Muscle layer of duodenum (tissue), 2 donors: Measurements from ENCODE around the gene TRABD2B.

Experiments used
- H3K27ac ChIP-seq: one replicate; pipeline ENCODE4 v1.7.0; 2013; ENCODE audit warnings: mild to moderate bottlenecking, low read length
- H3K27me3 ChIP-seq: one replicate; pipeline ENCODE4 v1.7.0; 2013; ENCODE audit warnings: low read depth, mild to moderate bottlenecking, control low read depth, low read length
- H3K36me3 ChIP-seq, 2 donors: one replicate each; pipeline ENCODE4 v1.7.0; 2013; ENCODE audit warnings: low read length in 2 of 2, control low read depth in 1 of 2, mild to moderate bottlenecking in 1 of 2; ENCODE audit not compliant: insufficient read depth in 2 of 2, control insufficient read depth in 1 of 2
- H3K4me1 ChIP-seq, 2 donors: one replicate each; pipeline ENCODE4 v1.7.0; 2013; ENCODE audit warnings: low read length in 2 of 2, mild to moderate bottlenecking in 2 of 2, control low read depth in 1 of 2, moderate library complexity in 1 of 2; ENCODE audit not compliant: insufficient read depth in 2 of 2, control insufficient read depth in 1 of 2
- H3K4me3 ChIP-seq, 2 donors: one replicate each; pipeline ENCODE4 v1.7.0; 2013; ENCODE audit warnings: low read length in 2 of 2, low read depth in 1 of 2, mild to moderate bottlenecking in 1 of 2
- H3K9me3 ChIP-seq, 2 donors: one replicate each; pipeline ENCODE4 v1.7.0; 2013; ENCODE audit warnings: low read length in 2 of 2, control low read depth in 1 of 2, mild to moderate bottlenecking in 1 of 2; ENCODE audit not compliant: control insufficient read depth in 1 of 2
- donor health status: healthy.

Gene TRABD2B

DNA sequence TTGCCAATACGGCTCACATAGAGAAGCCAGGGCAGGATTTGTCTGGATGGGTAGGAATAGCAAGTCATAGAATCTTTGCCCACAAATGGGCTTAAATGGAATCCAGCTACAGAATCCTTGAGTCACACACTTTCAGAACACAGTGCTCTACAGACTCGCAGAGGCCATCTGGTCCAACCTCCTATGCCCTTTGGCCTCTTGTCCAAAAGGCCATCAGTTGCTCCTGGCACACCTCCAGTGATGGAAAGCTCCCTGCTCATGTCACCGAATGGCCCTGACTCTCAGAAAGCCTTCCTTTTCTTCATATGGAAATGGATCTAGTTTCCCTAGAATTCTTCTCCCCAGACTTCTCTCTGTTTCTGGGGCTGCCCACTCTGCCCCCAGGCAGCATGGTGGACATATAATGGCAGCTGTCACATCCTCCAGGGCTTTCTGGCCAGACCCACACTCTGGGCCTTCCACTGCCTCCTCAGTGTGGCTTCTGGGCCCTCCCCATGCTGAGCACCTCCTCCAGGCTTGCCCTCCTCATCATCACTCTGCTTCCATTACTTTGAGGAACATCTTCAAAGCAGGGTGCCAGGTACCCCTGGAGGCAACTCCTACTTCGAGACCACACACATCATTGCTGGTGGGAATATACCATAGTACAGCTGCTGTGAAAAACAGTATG is 33.6 kb upstream of the TRABD2B start:
- Histone ChIP-seq H3K27ac (no peak overlapping the region), H3K9me3 (no peaks in the 10 kb centered on the region), H3K4me3 (no peak overlapping the region), H3K36me3 (no peaks in the 10 kb centered on the region), H3K27me3 (no peaks in the 10 kb centered on the region), H3K4me1 (no peaks in the 10 kb centered on the region)

DNA sequence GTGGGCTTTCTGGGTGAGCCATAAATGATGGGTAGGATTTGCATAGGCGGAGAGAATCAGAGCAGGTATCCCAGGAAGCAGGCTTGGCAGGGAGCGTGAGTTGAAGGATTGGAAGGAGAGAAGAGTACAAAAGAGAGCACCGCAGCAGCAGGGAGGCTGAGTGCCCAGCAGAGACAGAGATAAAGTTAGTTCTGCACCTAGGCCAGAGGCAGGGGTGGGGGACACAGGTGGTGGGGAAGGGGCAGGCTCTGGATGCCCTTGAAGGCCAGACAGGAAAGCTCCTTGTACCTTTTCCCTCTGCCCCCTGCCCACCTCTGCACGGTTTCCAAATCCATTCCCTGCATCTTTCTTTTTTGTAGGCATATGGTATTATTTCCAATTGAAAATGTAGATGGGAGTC is 33.0 kb upstream of the TRABD2B start:
- no peak overlapping the region for H3K27ac ChIP-seq
- no peaks in the 10 kb centered on the region for H3K27me3 ChIP-seq
- H3K4me1 ChIP-seq: no peaks in the 10 kb centered on the region
- H3K36me3 ChIP-seq: no peaks in the 10 kb centered on the region
- no peak overlapping the region for H3K4me3 ChIP-seq
- no peaks in the 10 kb centered on the region for H3K9me3 ChIP-seq

DNA sequence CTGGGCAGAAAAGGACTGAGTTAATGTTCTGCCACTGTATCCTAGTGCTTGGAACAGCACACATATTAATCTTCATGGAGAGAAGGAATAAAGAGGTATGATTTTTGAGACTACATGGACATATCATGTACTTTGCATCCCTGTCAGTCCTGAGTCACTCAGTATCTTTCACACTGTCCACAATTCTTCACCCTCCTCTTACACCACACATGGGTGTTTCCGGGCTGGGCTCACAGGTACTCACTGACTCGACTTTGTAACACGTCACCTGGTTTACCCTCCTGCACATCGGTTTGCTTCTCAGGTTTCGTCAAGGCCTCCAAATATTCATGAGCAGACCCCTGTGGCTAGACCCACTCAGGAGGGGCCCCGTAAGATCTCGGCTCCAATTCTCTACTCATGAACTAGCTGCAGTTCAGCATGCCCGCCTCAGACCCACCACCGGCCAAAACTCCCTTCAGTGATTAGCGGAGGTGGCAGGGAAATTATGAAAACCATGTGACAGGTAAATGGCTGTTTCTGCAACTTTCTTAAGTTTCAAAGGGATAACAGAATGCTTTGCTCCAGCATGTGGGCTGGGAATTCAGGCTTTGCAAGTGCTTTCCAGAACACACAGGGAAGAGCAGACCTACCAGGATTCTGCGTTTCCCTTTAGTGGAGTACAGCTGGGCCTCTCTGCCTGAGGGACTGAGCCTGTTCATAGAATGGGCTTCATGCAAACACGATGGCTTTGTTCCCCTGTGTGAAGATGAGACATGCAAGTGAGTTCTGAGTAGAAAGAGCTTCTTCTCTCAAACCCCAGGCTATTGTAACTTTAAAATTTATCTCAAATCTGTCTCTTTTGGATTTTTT is 31.3 kb upstream of the TRABD2B start:
- Histone ChIP-seq H3K36me3 (no peaks in the 10 kb centered on the region), H3K9me3 (no peaks in the 10 kb centered on the region), H3K27ac (no peak overlapping the region)

DNA sequence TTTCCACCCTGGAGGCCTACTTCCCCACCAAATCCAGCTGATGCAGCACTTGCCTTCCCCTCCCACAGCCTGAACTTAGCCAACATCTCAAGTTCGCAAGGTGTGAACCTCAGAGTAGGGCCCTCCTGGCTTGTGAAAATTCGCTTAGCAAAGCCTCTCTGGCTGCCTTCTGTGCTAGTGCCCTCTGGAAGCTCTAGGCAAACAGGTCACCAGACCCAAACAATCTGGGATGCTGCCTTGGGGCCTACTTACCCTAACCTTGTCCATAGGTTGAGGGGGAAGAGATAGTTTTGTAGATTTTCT is 30.3 kb upstream of the TRABD2B start:
- H3K4me3 ChIP-seq: no peak overlapping the region
- H3K27ac ChIP-seq: no peak overlapping the region
- no peaks in the 10 kb centered on the region for H3K36me3 ChIP-seq
- H3K9me3 ChIP-seq: no peaks in the 10 kb centered on the region
- no peaks in the 10 kb centered on the region for H3K4me1 ChIP-seq
- H3K27me3 ChIP-seq: no peaks in the 10 kb centered on the region

More for the DNA sequence above, 31.3 kb upstream of the TRABD2B start:
- H3K27me3 ChIP-seq: no peaks in the 10 kb centered on the region
- H3K4me3 ChIP-seq: no peak overlapping the region
- no peaks in the 10 kb centered on the region for H3K4me1 ChIP-seq

DNA sequence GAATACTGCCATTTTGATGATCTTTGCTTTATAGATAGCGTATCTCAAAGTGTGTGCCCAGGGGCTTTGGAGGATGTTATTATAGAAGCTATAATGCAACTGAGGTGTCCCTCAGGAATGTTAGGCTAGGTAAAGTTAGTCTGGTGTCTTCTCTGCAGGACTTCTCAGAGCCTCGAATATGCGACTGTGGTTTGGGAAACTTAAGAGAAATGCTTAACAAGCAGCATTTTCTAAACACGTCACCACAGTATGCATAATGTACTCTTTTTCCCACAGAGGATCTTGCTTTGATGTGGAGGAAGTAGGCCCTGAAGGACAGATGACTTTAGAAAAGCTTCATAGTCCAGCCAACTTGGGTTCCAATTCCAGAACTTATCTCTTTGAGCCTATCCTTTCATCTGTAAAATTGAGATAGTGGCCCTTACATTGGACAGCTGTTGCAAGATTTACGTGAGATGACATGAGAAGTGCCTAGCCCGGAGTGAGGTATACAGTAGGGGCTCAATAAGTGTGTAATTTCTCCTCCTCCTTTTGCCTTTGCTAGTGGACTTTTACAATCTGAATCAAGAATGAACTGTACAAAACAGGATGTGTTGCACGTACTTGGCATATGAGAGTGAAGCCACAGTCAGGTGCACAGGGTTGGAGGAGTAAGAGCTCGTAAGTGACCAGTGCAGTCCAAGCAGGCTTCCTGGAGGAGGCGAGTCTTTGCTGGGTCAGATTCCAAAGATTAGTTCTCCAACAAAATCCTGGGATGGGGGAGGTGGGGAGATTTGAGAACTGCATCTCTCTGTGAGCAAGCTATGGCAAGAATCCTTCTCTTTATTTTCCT is 29.7 kb upstream of the TRABD2B start:
- H3K36me3 ChIP-seq: no peaks in the 10 kb centered on the region
- no peak overlapping the region for H3K27ac ChIP-seq
- H3K9me3 ChIP-seq: no peaks in the 10 kb centered on the region
- H3K4me1 ChIP-seq: no peaks in the 10 kb centered on the region
- no peaks in the 10 kb centered on the region for H3K27me3 ChIP-seq
- H3K4me3 ChIP-seq: no peak overlapping the region

DNA sequence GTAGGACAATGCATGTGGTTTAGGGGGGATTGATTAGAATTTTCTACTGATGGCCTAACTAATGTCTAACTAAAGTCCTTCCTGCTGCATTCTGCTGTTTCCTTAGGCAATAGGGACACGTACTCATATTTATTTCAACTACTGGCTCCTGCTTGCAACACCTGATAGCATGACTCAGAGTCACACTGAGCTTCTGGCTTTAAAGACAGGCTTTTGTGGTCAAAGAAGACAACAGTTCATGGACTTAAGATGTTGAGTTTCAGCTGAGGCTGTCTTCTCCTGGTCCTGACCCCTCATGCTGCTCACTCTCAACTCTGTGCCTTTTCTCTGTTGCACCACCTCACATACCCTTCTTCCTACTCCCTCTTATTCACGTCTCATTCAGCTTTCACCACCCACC is 29.1 kb upstream of the TRABD2B start:
- no peaks in the 10 kb centered on the region for H3K4me1 ChIP-seq
- no peaks in the 10 kb centered on the region for H3K36me3 ChIP-seq
- no peak overlapping the region for H3K27ac ChIP-seq
- H3K9me3 ChIP-seq: no peaks in the 10 kb centered on the region
- no peaks in the 10 kb centered on the region for H3K27me3 ChIP-seq
- no peak overlapping the region for H3K4me3 ChIP-seq

DNA sequence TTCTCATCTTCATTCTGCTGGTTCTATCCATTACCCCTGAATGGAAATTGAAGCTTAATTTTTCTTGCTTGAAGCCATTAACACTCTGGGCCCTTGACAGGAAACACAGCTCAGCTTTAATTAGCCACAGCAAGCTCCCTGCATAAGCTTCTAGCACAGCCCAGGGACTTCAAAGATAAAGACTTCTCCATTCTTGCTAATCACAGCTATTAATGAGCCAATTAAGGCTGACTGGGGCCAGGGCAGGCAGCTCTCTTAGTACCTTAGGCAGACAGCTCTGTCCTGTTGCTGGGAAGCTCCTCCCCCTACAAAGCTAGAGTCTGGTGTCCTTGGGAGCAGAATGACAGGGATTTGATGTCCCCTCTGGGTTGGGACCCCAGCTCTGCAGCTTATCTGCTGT is 27.9 kb upstream of the TRABD2B start:
- H3K27me3 ChIP-seq: no peaks in the 10 kb centered on the region
- H3K9me3 ChIP-seq: no peaks in the 10 kb centered on the region
- no peak overlapping the region for H3K4me3 ChIP-seq
- H3K27ac ChIP-seq: no peak overlapping the region
- H3K4me1 ChIP-seq: no peaks in the 10 kb centered on the region
- H3K36me3 ChIP-seq: no peaks in the 10 kb centered on the region

DNA sequence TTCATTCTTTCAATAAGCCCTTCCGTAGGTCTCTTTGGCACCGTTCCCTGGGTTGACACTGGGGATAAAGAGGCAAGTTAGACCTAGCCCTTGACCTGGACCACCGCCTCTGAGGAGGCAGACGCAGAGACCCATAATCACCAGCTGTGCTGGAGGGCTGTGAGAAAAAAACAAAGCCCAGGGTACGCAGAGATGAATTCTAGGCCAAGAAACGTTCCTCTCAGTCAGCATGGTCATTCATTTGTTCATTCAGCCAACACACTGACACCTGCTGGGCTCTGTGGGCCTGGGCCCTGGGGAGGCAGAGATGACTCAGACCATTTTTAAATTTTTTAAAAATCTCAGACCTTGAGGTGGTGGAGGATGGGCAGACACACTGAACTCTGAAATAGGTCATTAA is 26.3 kb upstream of the TRABD2B start:
- no peak overlapping the region for H3K27ac ChIP-seq
- no peaks in the 10 kb centered on the region for H3K4me1 ChIP-seq
- no peaks in the 10 kb centered on the region for H3K27me3 ChIP-seq
- no peak overlapping the region for H3K4me3 ChIP-seq
- H3K9me3 ChIP-seq: no peaks in the 10 kb centered on the region
- H3K36me3 ChIP-seq: no peaks in the 10 kb centered on the region

DNA sequence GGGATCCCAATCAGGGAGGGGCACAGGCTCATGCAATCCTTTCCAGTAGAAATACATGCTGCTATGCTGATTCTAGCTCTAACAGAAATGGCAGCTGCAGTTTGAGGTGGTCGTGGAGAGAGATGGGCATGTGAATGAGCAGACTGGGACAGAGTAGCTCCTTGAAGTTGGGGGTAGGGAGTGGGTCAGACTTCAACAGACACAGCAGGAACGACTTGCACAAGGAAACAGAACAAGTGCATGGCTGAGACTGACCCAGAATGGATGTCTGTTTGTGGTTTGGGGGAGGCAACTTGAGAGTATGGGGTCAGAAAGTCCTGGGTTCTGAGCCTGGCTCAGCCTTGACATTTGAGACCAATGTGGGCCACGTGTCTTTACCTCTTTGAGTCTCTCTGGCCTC is 25.1 kb upstream of the TRABD2B start:
- Histone ChIP-seq H3K27ac (no peak overlapping the region), H3K4me1 (peaks cover 0 to 7% of the 10 kb centered on the region in 2 donors), H3K9me3 (no peaks in the 10 kb centered on the region), H3K36me3 (no peaks in the 10 kb centered on the region), H3K4me3 (no peak overlapping the region), H3K27me3 (no peaks in the 10 kb centered on the region)

DNA sequence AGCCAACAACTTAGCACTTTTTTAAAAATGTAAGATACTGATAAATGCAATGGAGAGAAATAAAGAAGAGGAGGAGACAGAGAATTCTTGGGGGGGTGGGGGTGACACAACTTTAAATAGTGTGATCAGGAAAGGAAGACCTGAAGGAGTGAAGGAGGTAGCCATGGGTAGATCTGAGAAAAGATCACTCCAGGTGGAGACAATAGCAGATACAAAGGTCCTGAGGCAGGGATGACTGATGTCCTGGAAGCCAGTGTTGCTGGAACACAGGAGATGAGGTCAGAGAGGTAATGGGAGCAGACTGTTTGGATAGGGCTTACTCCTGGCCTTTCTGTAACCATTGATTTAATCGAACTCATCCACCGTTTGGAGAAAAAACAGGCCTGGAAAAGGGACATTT is 24.6 kb upstream of the TRABD2B start:
- Histone ChIP-seq H3K36me3 (no peaks in the 10 kb centered on the region), H3K4me1 (peaks cover 0 to 11% of the 10 kb centered on the region in 2 donors), H3K4me3 (no peak overlapping the region), H3K27me3 (no peaks in the 10 kb centered on the region), H3K27ac (no peak overlapping the region), H3K9me3 (no peaks in the 10 kb centered on the region)

DNA sequence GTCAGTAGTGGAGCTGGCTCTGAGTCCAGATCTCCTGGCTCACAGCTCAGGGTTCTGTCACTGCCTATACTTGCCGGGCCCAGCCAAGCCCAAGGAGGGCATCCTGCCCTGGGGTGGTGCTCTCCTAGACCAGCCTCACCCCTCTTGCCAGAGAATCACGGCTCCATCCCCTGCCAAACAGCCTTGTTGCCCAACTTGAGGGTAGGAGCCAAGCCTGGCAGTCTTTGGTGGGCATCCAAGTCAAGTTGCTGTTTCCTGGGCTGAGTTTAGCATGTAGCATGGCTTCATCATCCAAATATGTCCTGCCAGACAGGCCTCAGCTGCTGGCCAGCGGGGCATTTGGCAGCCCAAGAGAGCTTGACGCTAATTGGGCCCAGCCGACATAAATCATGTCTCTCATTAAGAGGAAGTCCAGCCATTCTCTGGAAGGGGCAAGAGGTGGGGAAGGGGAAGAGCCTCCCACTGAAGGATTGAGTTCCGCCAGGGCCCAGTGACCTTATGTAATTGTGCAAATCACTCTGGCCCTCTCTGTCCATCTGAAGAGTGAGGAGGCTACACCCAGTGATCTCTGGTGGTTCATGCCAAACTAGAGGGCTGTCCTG is 22.6 kb upstream of the TRABD2B start:
- H3K27ac ChIP-seq: no peak overlapping the region

More for the DNA sequence above, 22.6 kb upstream of the TRABD2B start:
- Histone ChIP-seq H3K36me3 (no peaks in the 10 kb centered on the region), H3K4me1 (peaks cover 0 to 16% of the 10 kb centered on the region in 2 donors), H3K27me3 (no peaks in the 10 kb centered on the region), H3K9me3 (no peaks in the 10 kb centered on the region), H3K4me3 (no peak overlapping the region)
